ENCODE measurements around the gene KCMF1. TPM values are rescaled to one million over a fixed set of nuclear protein-coding genes. Genes with fewer than 3 reads are reported as not detected.

Gene KCMF1
- total and polyA plus RNA-seq, 4 donors: 15.8 to 71.0 (median 47.4) TPM

DNA sequence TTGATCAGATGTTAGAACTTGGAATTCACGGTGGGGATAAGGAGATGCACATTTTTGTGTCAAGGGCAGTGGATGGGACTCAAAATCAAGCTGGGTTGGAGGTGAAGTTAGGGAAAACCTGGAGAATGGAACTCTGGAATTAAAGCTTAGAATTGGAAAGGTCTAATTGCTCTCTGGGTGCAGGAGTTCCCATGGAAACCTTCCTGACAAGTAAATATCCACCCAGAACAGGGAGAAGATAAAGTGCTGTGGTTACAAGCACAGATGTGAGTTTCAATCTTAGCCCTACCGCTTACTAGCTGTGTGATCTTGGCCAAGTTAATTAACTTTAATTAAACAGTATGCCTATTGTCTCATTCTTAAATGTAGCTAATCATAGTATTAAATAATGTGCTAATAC, 90.9 kb downstream of the KCMF1 start:
- WGBS, 2 donors: 67 to 77% methylated on average over 2 of the region's 2 CpGs
- TF ChIP-seq CTCF (IDR thresholded peaks at IDR 0.05; ENCODE audit: control extremely low read depth, extremely low read depth): no peak
- no peak overlapping the region for H3K9ac ChIP-seq (ENCODE audit: insufficient read depth in 1 of 2, low read length in 2 of 2)
- peaks cover 0 to 3% (median 0%) of the 10 kb centered on the region in 3 donors for H3K27me3 ChIP-seq (ENCODE audit: control insufficient read depth in 3 of 3, insufficient read depth in 3 of 3, low read length in 2 of 3)
- H3K9me3 ChIP-seq (ENCODE audit: control insufficient read depth in 4 of 4, insufficient read depth in 3 of 4, low read length in 3 of 4): no peaks in the 10 kb centered on the region
- ATAC-seq (ENCODE audit: insufficient read depth, low FRiP score) (no peak), DNase-seq (no peak)
- H3K27ac ChIP-seq (ENCODE audit: low read depth in 1 of 2, low read length in 1 of 2): no peak overlapping the region
- H3K4me3 ChIP-seq: no peak overlapping the region
- H3K36me3 ChIP-seq (ENCODE audit: control insufficient read depth in 4 of 4, insufficient read depth in 4 of 4, low read length in 4 of 4): no peaks in the 10 kb centered on the region
- H3K4me1 ChIP-seq (ENCODE audit: control insufficient read depth in 5 of 5, insufficient read depth in 5 of 5, low read length in 5 of 5): peaks cover 0 to 3% (median 0%) of the 10 kb centered on the region in 5 donors

DNA sequence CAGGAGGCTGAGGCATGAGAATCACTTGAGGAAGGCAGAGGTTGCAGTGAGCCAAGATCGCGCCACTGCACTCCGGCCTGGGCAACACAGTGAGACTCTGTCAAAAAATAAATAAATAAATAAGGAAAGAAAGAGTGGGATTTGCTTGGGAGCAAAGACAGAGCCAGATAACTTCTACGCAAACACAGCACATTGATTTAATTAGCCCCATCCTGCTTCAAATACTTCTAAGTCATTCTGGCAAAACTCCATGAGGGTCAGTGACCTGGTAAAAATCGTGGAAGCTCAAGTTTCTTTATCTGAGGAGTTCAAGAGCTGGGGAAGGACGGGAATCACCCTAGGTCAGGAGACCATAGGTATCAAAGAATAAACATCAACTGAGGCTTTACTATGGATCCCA, 91.6 kb downstream of the KCMF1 start:
- WGBS, 2 donors: 80 to 81% methylated on average over 6 of the region's 6 CpGs
- Histone ChIP-seq H3K27me3 (ENCODE audit: control insufficient read depth in 3 of 3, insufficient read depth in 3 of 3, low read length in 2 of 3) (peaks cover 0 to 3% (median 0%) of the 10 kb centered on the region in 3 donors), H3K27ac (ENCODE audit: low read depth in 1 of 2, low read length in 1 of 2) (no peak overlapping the region), H3K4me3 (no peak overlapping the region), H3K4me1 (ENCODE audit: control insufficient read depth in 5 of 5, insufficient read depth in 5 of 5, low read length in 5 of 5) (peaks cover 0 to 9% (median 0%) of the 10 kb centered on the region in 5 donors), H3K9me3 (ENCODE audit: control insufficient read depth in 4 of 4, insufficient read depth in 3 of 4, low read length in 3 of 4) (no peaks in the 10 kb centered on the region), H3K9ac (ENCODE audit: insufficient read depth in 1 of 2, low read length in 2 of 2) (no peak overlapping the region), H3K36me3 (ENCODE audit: control insufficient read depth in 4 of 4, insufficient read depth in 4 of 4, low read length in 4 of 4) (no peaks in the 10 kb centered on the region)
- TF ChIP-seq CTCF (IDR thresholded peaks at IDR 0.05; ENCODE audit: control extremely low read depth, extremely low read depth): no peak
- DNase-seq (peak in 1 of 3 donors; percentile 6), ATAC-seq (ENCODE audit: insufficient read depth, low FRiP score) (no peak)

GRCh38 chr2:85063981-85064599, 93.1 kb downstream of the KCMF1 start:
- Histone ChIP-seq H3K4me3 (no peak overlapping the region), H3K27ac (ENCODE audit: low read depth in 1 of 2, low read length in 1 of 2) (no peak overlapping the region), H3K4me1 (ENCODE audit: control insufficient read depth in 5 of 5, insufficient read depth in 5 of 5, low read length in 5 of 5) (peaks cover 0 to 9% (median 0%) of the 10 kb centered on the region in 5 donors), H3K9ac (ENCODE audit: insufficient read depth in 1 of 2, low read length in 2 of 2) (no peak overlapping the region), H3K36me3 (ENCODE audit: control insufficient read depth in 4 of 4, insufficient read depth in 4 of 4, low read length in 4 of 4) (no peaks in the 10 kb centered on the region), H3K9me3 (ENCODE audit: control insufficient read depth in 4 of 4, insufficient read depth in 3 of 4, low read length in 3 of 4) (no peaks in the 10 kb centered on the region), H3K27me3 (ENCODE audit: control insufficient read depth in 3 of 3, insufficient read depth in 3 of 3, low read length in 2 of 3) (peaks cover 0 to 3% (median 0%) of the 10 kb centered on the region in 3 donors)
- no peak for ATAC-seq (ENCODE audit: insufficient read depth, low FRiP score)
- WGBS, 2 donors: 90% methylated on average over 5 of the region's 5 CpGs
- DNase-seq: no peak
- TF ChIP-seq CTCF (IDR thresholded peaks at IDR 0.05; ENCODE audit: control extremely low read depth, extremely low read depth): no peak
